Measurements from ENCODE around the gene CCL13.

CCL13 gene

GRCh38 chr17:34363183-34363661 is 6.9 kb downstream of the CCL13 start, which contains the start of gene CCL1:
Gene CCL1 (minus strand): TSS chr17:34363233. CDS start chr17:34363161, 72 bp downstream.
- no peak for DNase-seq (ENCODE audit: low spot score)

GRCh38 chr17:34364751-34365150 is 8.5 kb downstream of the CCL13 start:
- DNase-seq (ENCODE audit: low spot score), result no peak

GRCh38 chr17:34365340-34365739 is 9.1 kb downstream of the CCL13 start:
- no peak for DNase-seq (ENCODE audit: low spot score)

- DNase-seq (ENCODE audit: low spot score), result no peak
Observed at GRCh38 chr17:34366010-34366409, 9.7 kb downstream of the CCL13 start.

GRCh38 chr17:34366529-34367107 is 10.3 kb downstream of the CCL13 start:
- no peak for DNase-seq (ENCODE audit: low spot score)

- no peak for DNase-seq (ENCODE audit: low spot score)
Observed at GRCh38 chr17:34367486-34368195, 11.4 kb downstream of the CCL13 start.

GRCh38 chr17:34368196-34368945 is 12.1 kb downstream of the CCL13 start:
- no peak for DNase-seq (ENCODE audit: low spot score)

- DNase-seq (ENCODE audit: low spot score), result no peak
Observed at GRCh38 chr17:34368946-34369500, 12.7 kb downstream of the CCL13 start.

GRCh38 chr17:34369571-34369970 is 13.3 kb downstream of the CCL13 start:
- DNase-seq (ENCODE audit: low spot score), result no peak

GRCh38 chr17:34370376-34370996 is 14.2 kb downstream of the CCL13 start:
- no peak for DNase-seq (ENCODE audit: low spot score)

GRCh38 chr17:34370997-34371395 is 14.7 kb downstream of the CCL13 start:
- DNase-seq (ENCODE audit: low spot score), result no peak

- no peak for DNase-seq (ENCODE audit: low spot score)
Observed at GRCh38 chr17:34371405-34372100, 15.3 kb downstream of the CCL13 start.

GRCh38 chr17:34374457-34374856 is 18.2 kb downstream of the CCL13 start:
- DNase-seq (ENCODE audit: low spot score), result no peak

GRCh38 chr17:34375426-34375997 is 19.2 kb downstream of the CCL13 start:
- no peak for DNase-seq (ENCODE audit: low spot score)

GRCh38 chr17:34377078-34377823 is 21.0 kb downstream of the CCL13 start:
- no peak for DNase-seq (ENCODE audit: low spot score)

GRCh38 chr17:34378664-34379101 is 22.4 kb downstream of the CCL13 start:
- DNase-seq (ENCODE audit: low spot score), result no peak

- DNase-seq (ENCODE audit: low spot score), result no peak
Observed at GRCh38 chr17:34379868-34380267, 23.6 kb downstream of the CCL13 start.

- DNase-seq (ENCODE audit: low spot score), result no peak
Observed at GRCh38 chr17:34382621-34383124, 26.4 kb downstream of the CCL13 start.

- DNase-seq (ENCODE audit: low spot score), result no peak
Observed at GRCh38 chr17:34383216-34383615, 26.9 kb downstream of the CCL13 start.

GRCh38 chr17:34384271-34384670 is 28.0 kb downstream of the CCL13 start:
- DNase-seq (ENCODE audit: low spot score), result no peak

Measured in hematopoietic multipotent progenitor cell treated with erythropoietin and hydrocortisone succinate and interleukin-3 and kit ligand, for 17 days (in vitro differentiated cells).